Activated CD4-positive, alpha-beta T cell treated with anti-CD3 and anti-CD28 coated beads, Interleukin-2, amount 10 ng/mL, durations not matched to agents 24 days and 14 days (primary cell): ENCODE measurements around the gene CYTH1. TPM values are rescaled to one million over a fixed set of nuclear protein-coding genes. Genes with fewer than 3 reads are reported as not detected.
A peak's percentile ranks its signal among the peaks of the same experiment; 100 is the strongest.

Experiments used
- DNase-seq: peaks from one replicate; pipeline ENCODE4 v3.0.0; 2022
- H3K27ac Mint-ChIP-seq: one replicate; pipeline ENCODE4 v1.8.0; 2022; ENCODE audit warnings: mild to moderate bottlenecking, mixed read lengths
- H3K27me3 Mint-ChIP-seq: one replicate; pipeline ENCODE4 v1.8.0; 2022; ENCODE audit warnings: mixed read lengths
- H3K36me3 Mint-ChIP-seq: one replicate; pipeline ENCODE4 v1.8.0; 2022; ENCODE audit warnings: low read depth, mild to moderate bottlenecking, mixed read lengths
- H3K4me1 Mint-ChIP-seq: one replicate; pipeline ENCODE4 v1.8.0; 2021; ENCODE audit warnings: mixed read lengths
- H3K4me3 Mint-ChIP-seq: one replicate; pipeline ENCODE4 v1.8.0; 2022; ENCODE audit warnings: mild to moderate bottlenecking, moderate library complexity, mixed read lengths
- H3K9me3 Mint-ChIP-seq: one replicate; pipeline ENCODE4 v1.8.0; 2021; ENCODE audit warnings: mixed read lengths
- intact Hi-C: fragments of 100-400 bp; cut with micrococcal nuclease; formaldehyde crosslinking; loops from one replicate; pipeline ENCODE4 v1.15.1; 2023
- total RNA-seq: library from RNA; stranded (reverse); gene quantifications from 2 replicates; pipeline ENCODE4 v1.2.3, GENCODE V29; 2022

Gene CYTH1
- total RNA-seq, 1 donor from 2014 or later = 126 TPM

GRCh38 chr17:78819402-78819801, 37.3 kb upstream of the CYTH1 start:
- peaks cover 80% of the 10 kb centered on the region for H3K36me3 Mint-ChIP-seq
- DNase-seq = peak; percentile 75
- intact Hi-C loops = loop anchor here (2.0 to 5.0 kb wide), 2 partner anchors 42 to 71 kb away; no protein-coding TSS in a partner anchor

GRCh38 chr17:78818932-78819331, 36.9 kb upstream of the CYTH1 start:
- Mint-ChIP-seq H3K36me3 (peaks cover 81% of the 10 kb centered on the region), H3K27ac (peak overlapping the region; percentile 79), H3K9me3 (no peaks in the 10 kb centered on the region), H3K4me1 (peaks cover 54% of the 10 kb centered on the region), H3K27me3 (no peaks in the 10 kb centered on the region), H3K4me3 (peak overlapping the region; percentile 70)
- DNase-seq = peak; percentile 91
- intact Hi-C loops = loop anchor here (2.0 to 5.0 kb wide), 2 partner anchors 42 to 70 kb away; no protein-coding TSS in a partner anchor

More at GRCh38 chr17:78819402-78819801, 37.3 kb upstream of the CYTH1 start:
- Mint-ChIP-seq H3K4me1 (peaks cover 55% of the 10 kb centered on the region), H3K27ac (peak overlapping the region; percentile 79), H3K4me3 (peak overlapping the region; percentile 70), H3K9me3 (no peaks in the 10 kb centered on the region), H3K27me3 (no peaks in the 10 kb centered on the region)

GRCh38 chr17:78818152-78818846, 36.2 kb upstream of the CYTH1 start:
- peak; percentile 74 for DNase-seq
- intact Hi-C loops = loop anchor here (2.0 to 5.0 kb wide), 2 partner anchors 41 to 69 kb away; no protein-coding TSS in a partner anchor
- Mint-ChIP-seq H3K9me3 (no peaks in the 10 kb centered on the region), H3K4me1 (peaks cover 55% of the 10 kb centered on the region), H3K4me3 (peak overlapping the region; percentile 70), H3K27me3 (no peaks in the 10 kb centered on the region), H3K36me3 (peaks cover 78% of the 10 kb centered on the region), H3K27ac (peak overlapping the region; percentile 79)

- intact Hi-C loops = loop anchor here (1.0 to 5.0 kb wide), 2 partner anchors 23 to 40 kb away; partner anchors contain the start of gene USP36
- Mint-ChIP-seq H3K4me3 (peak overlapping the region; percentile 69), H3K4me1 (peaks cover 55% of the 10 kb centered on the region)
These were observed 35.0 kb upstream of the CYTH1 start for GRCh38 chr17:78817123-78817522.

GRCh38 chr17:78815696-78816095, 33.6 kb upstream of the CYTH1 start:
- DNase-seq = no peak
- intact Hi-C loops = loop anchor here (5.0 kb wide), 1 partner anchor 38 kb away; no protein-coding TSS in a partner anchor
- Mint-ChIP-seq H3K27ac (no peak overlapping the region), H3K9me3 (no peaks in the 10 kb centered on the region), H3K27me3 (no peaks in the 10 kb centered on the region), H3K36me3 (peaks cover 76% of the 10 kb centered on the region), H3K4me3 (no peak overlapping the region), H3K4me1 (peaks cover 43% of the 10 kb centered on the region)

More at GRCh38 chr17:78817123-78817522, 35.0 kb upstream of the CYTH1 start:
- no peaks in the 10 kb centered on the region for H3K9me3 Mint-ChIP-seq
- H3K27me3 Mint-ChIP-seq = no peaks in the 10 kb centered on the region
- peak overlapping the region; percentile 90 for H3K27ac Mint-ChIP-seq
- DNase-seq = peak; percentile 92
- H3K36me3 Mint-ChIP-seq = peaks cover 76% of the 10 kb centered on the region

GRCh38 chr17:78812855-78813254, 30.8 kb upstream of the CYTH1 start:
- H3K4me1 Mint-ChIP-seq = peaks cover 24% of the 10 kb centered on the region
- H3K36me3 Mint-ChIP-seq = peaks cover 74% of the 10 kb centered on the region
- H3K4me3 Mint-ChIP-seq = no peak overlapping the region
- H3K9me3 Mint-ChIP-seq = no peaks in the 10 kb centered on the region
- no peak overlapping the region for H3K27ac Mint-ChIP-seq
- no peaks in the 10 kb centered on the region for H3K27me3 Mint-ChIP-seq
- intact Hi-C loops = no loop called here
- no peak for DNase-seq

- Mint-ChIP-seq H3K27ac (no peak overlapping the region), H3K4me3 (no peak overlapping the region), H3K9me3 (no peaks in the 10 kb centered on the region), H3K4me1 (peaks cover 36% of the 10 kb centered on the region), H3K36me3 (peaks cover 76% of the 10 kb centered on the region), H3K27me3 (no peaks in the 10 kb centered on the region)
- DNase-seq = no peak
- intact Hi-C loops = no loop called here
These were observed 26.1 kb upstream of the CYTH1 start for GRCh38 chr17:78808163-78808562.

GRCh38 chr17:78806451-78806850, 24.4 kb upstream of the CYTH1 start:
- Mint-ChIP-seq H3K4me1 (peaks cover 39% of the 10 kb centered on the region), H3K36me3 (peaks cover 72% of the 10 kb centered on the region), H3K9me3 (no peaks in the 10 kb centered on the region), H3K27ac (peak overlapping the region; percentile 75), H3K4me3 (peak overlapping the region; percentile 15), H3K27me3 (no peaks in the 10 kb centered on the region)
- intact Hi-C loops = no loop called here
- peak; percentile 77 for DNase-seq

GRCh38 chr17:78805301-78805700, 23.2 kb upstream of the CYTH1 start:
- intact Hi-C loops = loop anchor here (2.0 kb wide), 1 partner anchor 56 kb away; no protein-coding TSS in a partner anchor
- DNase-seq = peak; percentile 86
- Mint-ChIP-seq H3K4me3 (peak overlapping the region; percentile 26), H3K4me1 (peaks cover 42% of the 10 kb centered on the region), H3K9me3 (no peaks in the 10 kb centered on the region), H3K36me3 (peaks cover 71% of the 10 kb centered on the region), H3K27ac (peak overlapping the region; percentile 75), H3K27me3 (no peaks in the 10 kb centered on the region)

GRCh38 chr17:78804777-78805176, 22.7 kb upstream of the CYTH1 start:
- peaks cover 44% of the 10 kb centered on the region for H3K4me1 Mint-ChIP-seq
- H3K27me3 Mint-ChIP-seq = no peaks in the 10 kb centered on the region
- intact Hi-C loops = loop anchor here (2.0 kb wide), 1 partner anchor 56 kb away; no protein-coding TSS in a partner anchor
- no peaks in the 10 kb centered on the region for H3K9me3 Mint-ChIP-seq
- H3K27ac Mint-ChIP-seq = peak overlapping the region; percentile 75
- no peak for DNase-seq
- peaks cover 72% of the 10 kb centered on the region for H3K36me3 Mint-ChIP-seq
- H3K4me3 Mint-ChIP-seq = peak overlapping the region; percentile 26

- no peaks in the 10 kb centered on the region for H3K27me3 Mint-ChIP-seq
- H3K27ac Mint-ChIP-seq = peak overlapping the region; percentile 57
- H3K4me3 Mint-ChIP-seq = peak overlapping the region; percentile 67
- no peak for DNase-seq
- H3K4me1 Mint-ChIP-seq = peaks cover 57% of the 10 kb centered on the region
- peaks cover 74% of the 10 kb centered on the region for H3K36me3 Mint-ChIP-seq
- H3K9me3 Mint-ChIP-seq = no peaks in the 10 kb centered on the region
- intact Hi-C loops = no loop called here
These were observed 21.2 kb upstream of the CYTH1 start for GRCh38 chr17:78803186-78803845.

- no peak overlapping the region for H3K4me3 Mint-ChIP-seq
- H3K36me3 Mint-ChIP-seq = peaks cover 76% of the 10 kb centered on the region
- H3K9me3 Mint-ChIP-seq = no peaks in the 10 kb centered on the region
- DNase-seq = no peak
- H3K4me1 Mint-ChIP-seq = peaks cover 60% of the 10 kb centered on the region
- intact Hi-C loops = no loop called here
- no peak overlapping the region for H3K27ac Mint-ChIP-seq
- H3K27me3 Mint-ChIP-seq = no peaks in the 10 kb centered on the region
These were observed 20.4 kb upstream of the CYTH1 start for GRCh38 chr17:78802459-78802858.

- Mint-ChIP-seq H3K36me3 (peaks cover 75% of the 10 kb centered on the region), H3K4me1 (peaks cover 60% of the 10 kb centered on the region), H3K9me3 (no peaks in the 10 kb centered on the region), H3K4me3 (no peak overlapping the region), H3K27me3 (no peaks in the 10 kb centered on the region), H3K27ac (no peak overlapping the region)
- intact Hi-C loops = no loop called here
- no peak for DNase-seq
These were observed 19.9 kb upstream of the CYTH1 start for GRCh38 chr17:78802008-78802407.
